B cell (primary cell): ENCODE data around the gene TTC19. TPM values are rescaled to one million over a fixed set of nuclear protein-coding genes. Genes with fewer than 3 reads are reported as not detected.
A peak's percentile ranks its signal among the peaks of the same experiment; 100 is the strongest.

Experiments
- ATAC-seq: fragments of 200-7000 bp; cut with Tn5 transposase; one replicate; pipeline ENCODE4 v1.10.0; 2021; ENCODE audit warnings: low read depth, mild to moderate bottlenecking, moderate number of reproducible peaks, moderate library complexity
- CTCF ChIA-PET: fragments of 350-600 bp; sonication (Branson Sonifier 250); formaldehyde crosslinking; loops from one replicate; lab custom pipeline; 2021; ENCODE audit warnings: antibody characterized with exemption, inconsistent platforms; lab: Charles Lee
- POLR2A ChIA-PET: fragments of 350-600 bp; sonication (Branson Sonifier 250); formaldehyde crosslinking; loops from one replicate; lab custom pipeline; 2021; ENCODE audit warnings: antibody characterized with exemption; lab: Charles Lee
- DNase-seq: peaks from one replicate; pipeline ENCODE4 v3.0.0; 2013
- H2AFZ ChIP-seq: 2 replicates; pipeline ENCODE4 v1.6.1; 2012; ENCODE audit warnings: mild to moderate bottlenecking, low read depth, low read length; ENCODE audit not compliant: insufficient read depth, poor library complexity, severe bottlenecking
- H3K27ac ChIP-seq, 2 donors: 1 replicate in 1 of 2; 2 replicates in 1 of 2; pipeline ENCODE4 v1.5.1; 2012 to 2013; ENCODE audit warnings: low read length in 2 of 2, mild to moderate bottlenecking in 2 of 2, moderate library complexity in 1 of 2
- H3K27me3 ChIP-seq, 4 experiments: fragments of 200-600 bp in 1 of 4; sonication (generic) in 1 of 4; replicated peaks in 1 of 4; 1 replicate in 2 of 4; 2 replicates in 2 of 4; pipeline versions ENCODE4 v1.6.1 to v1.7.0; 2013 to 2016; ENCODE audit warnings: low read length in 3 of 4, mild to moderate bottlenecking in 2 of 4, mixed read lengths in 1 of 4, moderate library complexity in 1 of 4; ENCODE audit not compliant: insufficient read depth in 4 of 4, control insufficient read depth in 3 of 4; ENCODE audit errors: control extremely low read depth in 1 of 4
- H3K36me3 ChIP-seq, 2 experiments: replicated peaks in 1 of 2; 1 replicate in 1 of 2; 2 replicates in 1 of 2; pipeline versions ENCODE4 v1.6.1 to v1.7.1; 2013; ENCODE audit warnings: low read length in 1 of 2; ENCODE audit not compliant: insufficient read depth in 2 of 2, control insufficient read depth in 1 of 2; ENCODE audit errors: control extremely low read depth in 1 of 2, extremely low read depth in 1 of 2
- H3K4me1 ChIP-seq, 2 donors: fragments of 200-600 bp in 1 of 2; sonication (generic) in 1 of 2; 1 replicate in 1 of 2; 2 replicates in 1 of 2; pipeline versions ENCODE4 v1.5.1 to v1.6.1; 2013 to 2017; ENCODE audit warnings: low read length in 2 of 2; ENCODE audit not compliant: control insufficient read depth in 2 of 2, insufficient read depth in 2 of 2
- H3K4me2 ChIP-seq: replicated peaks from 2 replicates; pipeline ENCODE3; 2012; ENCODE audit warnings: mild to moderate bottlenecking, low read depth, low read length; ENCODE audit not compliant: poor library complexity, severe bottlenecking
- H3K4me3 ChIP-seq, 5 experiments: fragments of 200-600 bp in 1 of 5; sonication (generic) in 1 of 5; 1 replicate in 3 of 5; 2 replicates in 2 of 5; pipeline versions ENCODE4 v1.5.1 to v1.7.0; 2011 to 2016; ENCODE audit warnings: low read length in 4 of 5, mild to moderate bottlenecking in 4 of 5, low read depth in 2 of 5, control low read depth in 1 of 5, moderate library complexity in 1 of 5; ENCODE audit not compliant: insufficient read depth in 1 of 5; ENCODE audit errors: control extremely low read depth in 1 of 5, extremely low read depth in 1 of 5
- H3K79me2 ChIP-seq: fragments of 200-600 bp; sonication (generic); one replicate; pipeline ENCODE4 v1.6.0; 2016; ENCODE audit warnings: low read length; ENCODE audit not compliant: control insufficient read depth, insufficient read depth
- H3K9ac ChIP-seq: fragments of 200-600 bp; sonication (generic); 2 replicates; pipeline ENCODE4 v1.6.1; 2017; ENCODE audit warnings: mild to moderate bottlenecking, low read length, moderate library complexity
- H3K9me3 ChIP-seq, 3 donors: one replicate each; pipeline versions ENCODE4 v1.6.1 to v1.7.1; 2013; ENCODE audit warnings: low read length in 2 of 3; ENCODE audit not compliant: control insufficient read depth in 2 of 3, insufficient read depth in 1 of 3; ENCODE audit errors: control extremely low read depth in 1 of 3
- H4K20me1 ChIP-seq: 2 replicates; pipeline ENCODE4 v1.6.0; 2012; ENCODE audit warnings: mild to moderate bottlenecking, low read length; ENCODE audit not compliant: insufficient read depth, control insufficient read depth, poor library complexity, severe bottlenecking
- H3K27ac Mint-ChIP-seq: one replicate; pipeline ENCODE4 v1.8.0; 2021; ENCODE audit warnings: mixed read lengths
- H3K27me3 Mint-ChIP-seq: one replicate; pipeline ENCODE4 v1.8.0; 2021; ENCODE audit warnings: mixed read lengths
- H3K4me1 Mint-ChIP-seq: one replicate; pipeline ENCODE4 v1.8.0; 2021; ENCODE audit warnings: mixed read lengths
- H3K4me3 Mint-ChIP-seq: one replicate; pipeline ENCODE4 v1.8.0; 2021; ENCODE audit warnings: mixed read lengths
- H3K9me3 Mint-ChIP-seq: one replicate; pipeline ENCODE4 v1.8.0; 2022; ENCODE audit warnings: mixed read lengths; ENCODE audit not compliant: insufficient read depth
- EZH2 ChIP-seq: IDR thresholded peaks from 2 replicates; pipeline ENCODE4 v1.6.1; 2012; ENCODE audit warnings: borderline replicate concordance, low read depth, mild to moderate bottlenecking, moderate library complexity, low read length; ENCODE audit not compliant: insufficient read depth, poor library complexity, severe bottlenecking
- WGBS: methylation state at CpG from one replicate; pipeline ENCODE4 v1.1.5; 2013; ENCODE audit warnings: missing lambda C conversion rate; ENCODE audit not compliant: insufficient coverage; 5-methylcytosine and 5-hydroxymethylcytosine counted together
- intact Hi-C: fragments of 100-400 bp; cut with micrococcal nuclease; formaldehyde crosslinking; loops from one replicate; pipeline ENCODE4 v1.10.0; 2022
- polyA plus RNA-seq: library from polyadenylated mRNA; depleted of rRNA; stranded (reverse); fragments of >200 nt; gene quantifications from 2 replicates; pipeline ENCODE4 v1.2.3, GENCODE V29; 2012
- total RNA-seq, 2 donors: library from RNA; stranded (reverse); fragments of 120-200 nt in 1 of 2; gene quantifications; 1 replicate in 1 of 2; 2 replicates in 1 of 2; pipeline versions ENCODE4 v1.2.3 to v1.2.4, GENCODE V29; 2013 to 2022
- TF ChIP-seq, protein P1 (sequence below): fragments of 200-600 bp; IDR thresholded peaks from one replicate; pipeline ENCODE4 v1.8.0; 2022; ENCODE audit warnings: antibody characterized with exemption, mild to moderate bottlenecking

The TTC19 gene
- total and polyA plus RNA-seq, 2 donors (not counting 1 experiment from before 2014, with no cell fraction given) = 8.2 to 38.5 TPM

DNA sequence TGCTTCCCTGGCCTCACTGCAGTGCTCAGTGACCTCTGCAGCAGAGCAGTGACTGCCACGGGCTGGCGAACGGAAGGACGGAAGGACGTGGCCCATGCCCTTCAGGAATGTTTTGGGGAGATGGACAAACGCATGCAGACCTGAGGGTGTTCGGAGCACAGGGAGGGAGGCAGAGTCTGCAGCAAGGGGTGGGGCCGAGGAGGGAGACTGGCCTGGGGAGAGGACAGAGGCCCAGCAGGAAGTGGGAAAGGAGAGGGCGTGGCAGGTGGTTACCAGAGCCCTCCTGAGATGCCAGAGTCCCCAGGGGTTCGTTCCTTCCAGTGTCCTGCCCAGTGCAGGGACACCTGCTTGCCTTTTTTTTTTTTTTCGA, 32.8 kb upstream of the TTC19 start:
- WGBS = 59% methylated on average over 11 of the region's 11 CpGs
- intact Hi-C loops = no loop called here
- Mint-ChIP-seq H3K27ac (no peak overlapping the region), H3K4me3 (no peak overlapping the region), H3K4me1 (peaks cover 11% of the 10 kb centered on the region), H3K27me3 (peaks cover 29% of the 10 kb centered on the region), H3K9me3 (no peaks in the 10 kb centered on the region)
- Histone ChIP-seq H2AFZ (peak overlapping the region; percentile 13), H3K9me3 (peaks cover 0 to 8% (median 0%) of the 10 kb centered on the region in 3 donors), H3K4me2 (no peak overlapping the region), H3K4me3 (no peak overlapping the region), H4K20me1 (no peaks in the 10 kb centered on the region), H3K27me3 (peaks cover 0 to 28% (median 2%) of the 10 kb centered on the region in 4 experiments), H3K27ac (no peak overlapping the region), H3K36me3 (no peaks in the 10 kb centered on the region), H3K4me1 (peaks cover 0 to 10% of the 10 kb centered on the region in 2 donors), H3K9ac (no peak overlapping the region), H3K79me2 (no peaks in the 10 kb centered on the region)
- ChIA-PET CTCF (interaction anchor here (1.0 kb wide), 1 partner anchor 30 kb away, joined by 4 read pairs; no protein-coding TSS in a partner anchor), POLR2A (interaction anchor here (0.7 kb wide), 1 partner anchor 136 kb away, joined by 3 read pairs; no protein-coding TSS in a partner anchor)
- ATAC-seq (no peak), DNase-seq (no peak)
- no peak for TF ChIP-seq EZH2
- TF ChIP-seq, protein P1, sequence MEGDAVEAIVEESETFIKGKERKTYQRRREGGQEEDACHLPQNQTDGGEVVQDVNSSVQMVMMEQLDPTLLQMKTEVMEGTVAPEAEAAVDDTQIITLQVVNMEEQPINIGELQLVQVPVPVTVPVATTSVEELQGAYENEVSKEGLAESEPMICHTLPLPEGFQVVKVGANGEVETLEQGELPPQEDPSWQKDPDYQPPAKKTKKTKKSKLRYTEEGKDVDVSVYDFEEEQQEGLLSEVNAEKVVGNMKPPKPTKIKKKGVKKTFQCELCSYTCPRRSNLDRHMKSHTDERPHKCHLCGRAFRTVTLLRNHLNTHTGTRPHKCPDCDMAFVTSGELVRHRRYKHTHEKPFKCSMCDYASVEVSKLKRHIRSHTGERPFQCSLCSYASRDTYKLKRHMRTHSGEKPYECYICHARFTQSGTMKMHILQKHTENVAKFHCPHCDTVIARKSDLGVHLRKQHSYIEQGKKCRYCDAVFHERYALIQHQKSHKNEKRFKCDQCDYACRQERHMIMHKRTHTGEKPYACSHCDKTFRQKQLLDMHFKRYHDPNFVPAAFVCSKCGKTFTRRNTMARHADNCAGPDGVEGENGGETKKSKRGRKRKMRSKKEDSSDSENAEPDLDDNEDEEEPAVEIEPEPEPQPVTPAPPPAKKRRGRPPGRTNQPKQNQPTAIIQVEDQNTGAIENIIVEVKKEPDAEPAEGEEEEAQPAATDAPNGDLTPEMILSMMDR = no peak

DNA sequence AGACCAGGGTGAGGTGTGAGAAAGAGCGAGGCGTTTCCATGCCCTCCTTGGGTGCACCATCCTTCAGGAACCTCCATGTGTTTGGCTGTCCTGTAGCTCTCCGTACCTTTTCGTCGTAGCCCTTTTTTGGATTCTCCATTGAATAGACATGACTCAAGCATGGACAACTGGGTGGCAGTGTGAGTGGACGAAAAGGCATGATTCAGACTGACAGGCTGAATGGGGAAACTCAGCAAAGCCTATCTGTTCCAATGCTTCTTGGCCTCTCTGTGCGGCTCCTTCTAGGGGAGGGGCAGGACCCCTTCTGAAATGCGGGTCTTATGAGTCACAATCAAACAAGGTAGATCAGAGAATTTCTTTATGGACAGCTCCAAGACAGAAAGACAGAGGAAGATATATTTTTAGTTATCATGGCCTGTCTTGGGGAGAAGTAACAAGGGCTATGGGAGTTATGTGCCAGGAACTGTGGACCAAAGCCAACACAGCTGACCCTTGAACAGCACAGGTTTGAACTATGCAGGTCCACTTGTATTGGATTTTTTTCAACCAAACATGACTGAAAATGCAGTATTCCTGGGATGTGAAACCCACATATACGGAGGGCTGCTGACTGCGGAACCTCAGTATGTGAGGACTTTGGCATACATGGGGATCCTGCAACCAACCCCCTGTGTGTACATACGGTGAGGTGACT, 31.8 kb upstream of the TTC19 start:
- Histone ChIP-seq H4K20me1 (no peaks in the 10 kb centered on the region), H3K4me1 (peaks cover 0 to 10% of the 10 kb centered on the region in 2 donors), H3K4me2 (no peak overlapping the region), H3K9ac (no peak overlapping the region), H3K36me3 (no peaks in the 10 kb centered on the region), H3K27ac (no peak overlapping the region), H3K4me3 (no peak overlapping the region), H2AFZ (no peak overlapping the region), H3K79me2 (no peaks in the 10 kb centered on the region), H3K9me3 (peaks cover 0 to 8% (median 0%) of the 10 kb centered on the region in 3 donors), H3K27me3 (peaks cover 0 to 28% (median 2%) of the 10 kb centered on the region in 4 experiments)
- H3K4me3 Mint-ChIP-seq = no peak overlapping the region
- 97% methylated on average over 7 of the region's 11 CpGs for WGBS
- DNase-seq (no peak), ATAC-seq (no peak)
- peaks cover 29% of the 10 kb centered on the region for H3K27me3 Mint-ChIP-seq
- intact Hi-C loops = no loop called here
- no peak overlapping the region for H3K27ac Mint-ChIP-seq
- POLR2A ChIA-PET = no interaction called here
- H3K4me1 Mint-ChIP-seq = peaks cover 11% of the 10 kb centered on the region
- TF ChIP-seq EZH2 = no peak
- TF ChIP-seq, protein P1 = no peak
- CTCF ChIA-PET = no interaction called here
- H3K9me3 Mint-ChIP-seq = no peaks in the 10 kb centered on the region
